COLO668 (cell line): Measurements from ENCODE around the gene PLAU.
"Not testable (repeated sequence)": the region's sequence is repeated elsewhere in the genome, so short reads cannot be mapped to it uniquely, and the experiment has no call there.

Experiments used
- DNase-seq: peaks from one replicate; lab custom pipeline; 2025; ENCODE audit not compliant: unreplicated experiment; lab: John Stamatoyannopoulos, UW

PLAU gene

DNA sequence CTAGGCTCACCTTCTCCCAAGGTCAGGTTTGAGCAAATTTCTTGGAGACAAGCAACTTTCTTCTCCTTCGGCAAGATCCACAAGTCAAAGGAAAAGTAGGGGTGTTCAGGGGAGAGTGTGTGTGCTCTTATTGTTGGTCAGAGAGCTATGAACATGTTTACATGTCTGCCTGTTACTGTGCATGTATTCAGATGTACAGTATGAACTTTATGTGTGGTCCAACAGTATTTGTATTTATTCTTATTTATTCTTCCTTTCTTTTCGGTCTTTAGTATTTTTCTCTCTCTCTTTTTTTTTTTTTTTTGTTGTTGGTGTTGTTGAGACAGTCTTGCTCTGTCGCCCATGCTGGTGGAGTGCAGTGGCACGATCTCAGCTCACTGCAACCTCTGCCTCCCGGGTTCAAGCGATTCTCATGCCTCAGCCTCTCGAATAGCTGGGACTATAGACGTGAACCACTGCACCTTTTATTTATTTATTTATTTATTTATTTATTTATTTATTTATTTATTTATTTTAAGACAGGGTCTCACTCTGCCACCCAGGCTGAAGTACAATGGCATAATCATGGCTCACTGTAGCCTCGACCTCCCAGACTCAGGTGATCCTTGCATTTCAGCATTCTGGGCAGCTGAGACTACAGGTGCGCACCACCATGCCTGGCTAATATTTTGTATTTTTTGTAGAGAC, 38.2 kb downstream of the PLAU start:
- DNase-seq = no peak

DNA sequence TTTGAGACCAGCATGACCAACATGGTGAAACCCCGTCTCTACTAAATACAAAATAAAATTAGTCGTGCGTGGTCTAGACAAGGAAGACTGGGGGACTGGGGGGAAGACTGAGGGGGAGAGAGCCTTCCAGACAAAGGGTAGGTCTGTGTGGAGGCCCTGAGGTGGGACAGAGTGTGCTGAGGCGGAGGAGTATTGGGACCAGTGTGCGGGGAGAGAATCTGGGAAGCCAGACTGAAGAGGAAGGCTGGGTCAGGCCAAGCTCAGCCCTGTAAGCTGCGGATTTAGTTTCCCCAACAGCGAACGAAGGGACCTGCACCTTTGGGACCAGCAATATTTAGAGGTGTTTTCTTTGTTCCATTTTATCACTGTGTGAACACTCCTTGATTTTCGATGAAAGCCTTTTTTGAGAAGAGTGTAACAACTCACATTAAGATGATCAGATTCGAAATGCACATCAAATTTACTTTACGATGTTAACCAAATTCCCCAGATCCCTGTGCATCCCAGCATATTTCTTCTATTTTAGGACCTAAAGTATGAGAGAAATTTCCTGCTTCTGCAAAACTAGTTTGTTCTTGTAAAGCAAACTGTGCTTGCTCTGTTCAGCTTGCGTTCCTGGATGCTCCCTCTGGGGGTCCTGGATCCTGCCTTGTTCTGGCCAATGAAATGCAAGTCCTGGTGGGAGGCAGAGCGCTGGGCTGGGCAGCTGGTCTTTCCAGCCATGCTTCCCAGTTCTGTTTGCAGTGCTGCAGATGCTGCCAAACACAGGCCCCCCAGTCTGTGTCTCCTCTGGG, 39.4 kb downstream of the PLAU start:
- DNase-seq = no peak

DNA sequence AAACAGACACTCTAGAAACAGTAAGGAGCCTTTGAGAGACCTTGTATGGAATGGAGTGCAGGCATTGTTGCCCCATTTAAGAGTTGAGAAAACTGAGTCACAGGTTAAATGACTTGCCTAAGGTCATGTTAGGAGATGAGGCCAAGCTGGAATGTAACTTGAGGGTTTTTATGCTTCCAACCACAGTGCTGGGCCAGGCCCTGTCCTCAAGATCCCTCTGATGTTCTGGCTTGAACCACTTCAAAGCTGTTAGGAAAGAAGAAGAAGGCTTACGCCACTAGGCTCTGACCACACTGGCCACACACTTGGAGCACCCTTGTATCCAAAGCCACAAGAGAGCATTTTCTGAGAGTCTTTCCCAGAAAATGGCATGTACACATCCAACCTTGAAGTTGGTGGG, 42.7 kb downstream of the PLAU start:
- no peak for DNase-seq

DNA sequence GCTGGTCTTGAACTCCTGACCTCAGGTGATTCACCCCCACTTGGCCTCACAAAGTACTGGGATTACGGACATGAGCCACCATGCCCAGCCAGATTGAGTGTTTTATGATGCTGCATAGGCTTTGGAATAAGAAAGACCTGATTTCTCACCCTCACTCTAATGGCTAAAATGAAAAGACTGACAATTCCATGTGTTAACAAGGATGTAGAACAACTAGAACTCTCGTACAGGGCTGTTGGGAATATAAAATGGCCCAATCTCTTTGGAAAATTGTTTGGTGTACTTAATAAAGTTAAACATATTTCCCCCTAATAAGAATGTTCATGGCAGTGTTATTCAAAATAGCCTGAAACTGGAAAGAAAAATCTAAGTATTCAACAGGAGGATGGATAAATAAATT, 43.8 kb downstream of the PLAU start:
- DNase-seq = no peak

DNA sequence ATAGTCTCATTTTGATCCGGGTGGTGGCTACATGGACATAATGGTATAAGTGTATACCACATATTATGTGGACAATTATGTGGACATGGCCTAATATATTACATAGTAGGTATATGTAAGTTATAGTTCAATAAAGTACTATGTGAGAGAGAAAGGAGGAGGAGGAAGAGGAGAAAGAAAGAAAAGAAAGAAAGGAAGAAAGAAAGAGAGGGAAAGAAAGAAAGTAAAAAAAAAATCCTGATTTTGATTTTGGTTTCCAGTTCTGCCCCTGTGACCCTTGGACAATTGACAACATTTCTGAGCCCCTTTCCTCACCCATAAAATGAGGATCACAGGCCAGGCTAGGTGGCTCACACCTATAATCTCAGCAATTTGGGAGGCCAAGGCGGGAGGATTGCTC, 44.8 kb downstream of the PLAU start:
- DNase-seq = no peak

DNA sequence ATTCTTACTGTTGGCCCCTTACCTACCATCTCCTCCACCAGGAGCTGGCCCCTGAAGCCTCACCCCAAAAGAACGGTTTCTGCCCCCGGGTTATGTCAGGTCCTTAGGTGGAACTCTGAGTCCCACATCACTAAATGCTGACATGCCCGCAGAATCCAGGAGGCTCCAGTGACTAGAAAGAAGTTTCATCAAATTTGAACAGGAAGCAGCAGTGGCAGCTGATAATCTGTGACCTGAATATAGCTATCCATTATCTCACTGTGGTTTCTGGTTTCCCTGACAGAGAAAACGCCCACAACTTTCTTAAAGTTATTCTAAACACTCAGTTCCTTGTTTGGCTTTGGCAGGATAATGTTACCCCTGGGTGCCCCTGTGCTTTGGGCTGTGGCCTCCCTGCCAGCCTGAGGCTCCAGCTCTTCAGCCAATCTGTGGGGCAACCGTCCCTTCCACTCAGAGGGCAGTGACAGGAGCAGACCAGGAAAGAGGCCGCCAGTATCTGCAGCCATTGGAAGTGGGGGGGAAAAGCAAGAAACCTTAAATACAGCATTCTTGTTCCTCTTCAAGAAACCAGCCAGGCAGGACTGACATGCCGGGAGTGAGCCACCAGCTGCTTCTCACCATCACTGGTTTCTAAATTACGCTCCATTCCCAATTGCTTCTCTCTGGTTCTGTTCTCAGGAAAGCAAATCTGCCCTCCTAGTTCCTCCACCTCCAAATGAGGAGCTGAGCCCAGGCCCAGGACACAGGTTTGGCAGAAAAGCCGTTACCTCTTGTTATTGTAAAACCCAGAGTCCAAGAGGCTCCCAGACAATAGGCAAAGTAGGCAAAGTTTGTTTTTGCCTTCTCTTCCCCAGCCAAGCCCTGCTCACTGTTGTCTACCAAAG, 45.8 kb downstream of the PLAU start:
- DNase-seq = no peak

DNA sequence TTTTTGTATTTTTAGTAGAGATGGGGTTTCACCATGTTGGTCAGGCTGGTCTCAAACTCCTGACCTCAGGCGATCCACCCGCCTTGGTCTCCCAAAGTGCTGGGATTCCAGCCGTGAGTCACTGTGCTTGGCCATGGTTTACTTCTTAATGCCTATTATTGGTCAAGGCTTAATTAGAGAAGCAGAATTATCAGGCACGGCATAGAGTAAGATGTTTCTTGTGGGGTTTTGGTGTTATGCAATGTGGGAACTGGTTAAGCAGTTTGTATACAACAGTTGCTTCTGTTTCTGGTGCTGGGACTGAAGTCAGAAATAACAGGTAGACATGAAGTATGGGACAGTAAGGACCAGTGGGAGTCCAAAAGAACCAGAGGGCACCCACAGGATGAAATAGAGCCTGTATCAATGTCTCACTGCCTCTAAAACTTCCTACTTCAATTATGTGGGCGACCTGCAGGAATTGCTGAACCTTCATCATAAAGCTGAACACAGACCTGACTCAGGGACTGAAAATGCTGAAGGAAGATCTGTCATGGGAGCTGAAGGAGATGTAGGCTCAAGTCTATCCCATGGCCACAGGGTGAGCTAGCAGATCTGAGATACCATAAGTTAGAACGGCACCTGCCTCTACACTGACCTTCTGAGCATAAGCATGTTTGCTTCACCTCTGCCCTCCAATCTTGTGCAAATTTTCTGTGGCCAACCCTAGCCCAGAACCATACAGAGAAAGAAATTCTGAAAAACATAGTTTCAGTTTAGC, 48.7 kb downstream of the PLAU start:
- no peak for DNase-seq

DNA sequence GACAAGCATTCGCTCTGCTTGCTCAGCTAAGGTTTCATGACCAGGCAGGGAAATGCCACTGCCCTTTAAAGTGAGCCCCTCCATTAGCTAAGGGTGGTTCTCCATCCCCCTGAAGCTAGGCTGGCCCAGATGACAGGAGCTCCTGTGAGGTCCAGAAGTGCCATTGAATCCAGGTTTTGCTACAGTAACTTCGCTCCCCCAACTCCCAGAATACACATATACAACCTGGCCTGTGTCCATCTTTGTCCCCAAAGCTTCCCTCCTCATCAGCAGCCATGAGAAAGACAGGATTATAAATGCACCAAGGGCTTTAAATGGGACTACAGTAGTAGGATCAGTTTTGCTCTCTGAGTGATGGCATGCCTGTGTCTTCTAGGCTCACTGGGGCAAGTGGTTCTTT, 51.5 kb downstream of the PLAU start:
- DNase-seq = no peak

DNA sequence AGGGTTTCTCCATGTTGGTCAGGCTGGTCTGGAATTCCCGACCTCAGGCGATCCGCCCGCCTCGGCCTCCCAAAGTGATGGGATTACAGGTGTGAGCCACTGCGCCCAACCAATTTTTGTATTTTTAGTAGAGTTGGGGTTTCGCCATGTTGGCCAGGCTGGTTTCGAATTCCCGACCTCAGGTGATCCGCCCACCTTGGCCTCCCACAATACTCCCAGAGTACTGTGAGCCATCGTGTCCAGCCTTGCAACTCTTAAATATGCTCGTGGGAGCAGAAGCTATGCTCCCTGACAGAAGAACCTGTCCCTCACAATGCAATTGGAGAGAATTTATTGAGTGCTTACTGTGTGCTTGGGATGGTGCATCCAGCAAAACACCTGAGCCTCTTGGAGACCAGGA, 52.6 kb downstream of the PLAU start:
- DNase-seq = not testable (repeated sequence)

DNA sequence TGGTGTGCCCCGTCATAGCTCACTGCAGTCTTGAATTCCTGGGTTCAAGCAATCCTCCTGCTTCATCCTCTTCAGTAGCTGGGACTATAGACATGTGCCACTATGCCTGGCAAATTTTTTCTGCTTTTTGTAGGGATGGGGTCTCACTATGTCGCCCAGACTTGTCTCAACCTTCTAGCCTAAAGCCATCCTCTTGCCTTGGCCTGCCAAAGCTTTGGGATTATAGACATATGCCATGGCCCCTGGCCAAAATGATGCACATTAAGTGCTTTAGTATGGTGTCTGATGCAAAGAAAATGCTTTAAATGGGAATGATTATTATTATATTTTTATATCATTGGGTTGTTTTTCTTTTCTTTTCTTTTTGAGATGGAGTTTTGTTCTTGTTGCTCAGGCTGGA, 53.8 kb downstream of the PLAU start:
- no peak for DNase-seq

DNA sequence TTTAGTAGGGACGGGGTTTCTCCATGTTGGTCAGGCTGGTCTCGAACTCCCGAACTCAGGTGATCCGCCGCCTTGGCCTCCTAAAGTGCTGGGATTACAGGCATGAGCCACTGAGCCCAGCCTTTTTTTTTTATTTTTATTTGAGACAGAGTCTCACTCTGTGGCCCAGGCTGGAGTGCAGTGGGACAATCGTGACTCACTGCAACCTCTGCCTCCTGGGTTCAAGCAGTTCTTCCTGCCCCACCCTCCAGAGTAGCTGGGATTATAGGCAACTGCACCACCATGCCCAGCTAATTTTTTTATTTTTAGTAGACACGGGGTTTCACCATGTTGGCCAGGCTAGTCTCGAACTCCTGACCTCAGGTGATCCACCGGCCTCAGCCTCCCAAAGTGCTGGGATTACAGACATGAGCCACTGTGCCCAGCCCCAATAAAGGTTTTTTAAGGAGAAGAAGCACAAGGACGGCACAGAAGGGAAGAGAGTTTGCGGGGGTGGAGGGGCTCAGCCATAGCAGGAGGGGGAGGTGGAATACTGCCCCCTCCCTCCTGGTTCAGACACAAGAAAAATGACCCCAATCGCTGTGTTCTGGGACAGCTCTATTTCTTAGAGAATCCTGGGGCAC, 54.4 kb downstream of the PLAU start:
- not testable (repeated sequence) for DNase-seq

DNA sequence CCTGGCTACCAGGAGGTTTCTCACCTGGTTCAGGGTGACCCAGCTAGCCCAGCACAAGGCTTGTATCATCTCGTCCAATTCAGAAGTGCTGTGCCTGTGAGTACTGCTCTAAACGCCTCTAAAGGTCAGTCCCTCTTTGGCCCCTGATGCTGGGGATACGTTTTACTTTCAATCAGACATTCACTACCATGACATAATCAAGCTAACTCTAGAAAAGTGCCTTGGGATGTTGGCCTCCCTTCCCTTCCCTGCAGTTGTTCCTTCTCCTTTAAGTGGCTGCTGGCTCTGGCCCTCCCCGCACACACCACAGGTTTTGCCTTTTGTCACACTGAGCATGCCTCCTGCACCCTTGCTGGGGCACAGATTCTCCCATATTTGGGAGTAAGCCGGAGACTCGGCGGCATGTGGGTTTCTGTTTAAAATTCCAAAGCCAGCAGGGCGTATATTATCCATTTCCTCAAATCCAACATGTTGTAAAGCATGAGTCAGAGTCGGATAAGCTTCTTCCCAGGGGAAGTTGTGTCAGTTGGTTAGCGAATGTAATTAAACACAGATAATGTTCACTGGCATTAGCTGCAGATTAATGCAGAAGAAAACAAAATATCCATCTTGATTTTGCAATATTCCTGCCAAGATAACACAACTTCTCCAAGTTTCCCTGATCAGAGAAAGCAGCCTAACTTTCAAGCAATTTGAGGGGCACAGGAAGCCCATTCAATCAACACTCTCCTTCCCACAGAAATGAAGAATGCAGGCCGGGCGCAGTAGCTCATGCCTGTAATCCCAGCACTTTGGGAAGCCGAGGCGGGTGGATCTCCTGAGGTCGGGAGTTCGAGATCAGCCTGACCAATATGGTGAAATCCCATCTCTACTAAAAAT, 55.2 kb downstream of the PLAU start:
- no peak for DNase-seq

DNA sequence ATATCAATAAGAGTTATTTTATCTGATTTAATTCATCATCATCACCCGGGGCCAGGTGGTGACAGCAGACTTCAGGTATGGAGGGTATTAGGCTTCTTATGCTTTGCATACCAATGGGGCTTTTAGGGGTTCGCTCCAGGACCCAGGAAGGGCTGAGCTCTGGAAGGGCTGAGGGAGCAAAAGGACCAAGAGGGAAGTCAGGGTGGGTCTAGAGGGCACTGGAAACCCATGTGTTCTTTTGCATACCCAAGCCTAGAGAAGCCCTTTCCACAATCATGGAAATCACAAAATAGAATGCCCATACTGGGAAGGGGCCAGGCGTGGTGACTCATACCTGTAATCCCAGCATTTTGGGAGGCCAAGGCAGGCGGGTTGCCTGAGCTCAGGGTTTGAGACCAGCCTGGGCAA, 56.1 kb downstream of the PLAU start:
- no peak for DNase-seq
